Adipocyte (in vitro differentiated cells): ENCODE measurements around the gene FUT4.

ENCODE experiments used
- DNase-seq: peaks from one replicate; pipeline ENCODE4 v3.0.0-alpha.2; 2015; ENCODE audit warnings: low read depth
- H3K27me3 ChIP-seq: replicated peaks from 2 replicates; pipeline ENCODE4 v1.7.0; 2013; ENCODE audit warnings: mild to moderate bottlenecking, low read length, moderate library complexity; ENCODE audit not compliant: control insufficient read depth, insufficient read depth
- H3K36me3 ChIP-seq: 2 replicates; pipeline ENCODE4 v1.7.0; 2013; ENCODE audit warnings: low read length, mild to moderate bottlenecking, moderate library complexity; ENCODE audit not compliant: control insufficient read depth, insufficient read depth, severe bottlenecking
- H3K4me1 ChIP-seq: 2 replicates; pipeline ENCODE4 v1.7.0; 2013; ENCODE audit warnings: mild to moderate bottlenecking, low read length, moderate library complexity; ENCODE audit not compliant: control insufficient read depth, insufficient read depth
- H3K4me3 ChIP-seq: 2 replicates; pipeline ENCODE4 v1.7.0; 2013; ENCODE audit warnings: mild to moderate bottlenecking, low read length, moderate library complexity
- H3K9ac ChIP-seq: 2 replicates; pipeline ENCODE4 v1.7.0; 2013; ENCODE audit warnings: mild to moderate bottlenecking, low read length, moderate library complexity
- H3K9me3 ChIP-seq: 2 replicates; pipeline ENCODE4 v1.7.0; 2013; ENCODE audit warnings: mild to moderate bottlenecking, low read length, moderate library complexity; ENCODE audit not compliant: control insufficient read depth

FUT4 gene

DNA sequence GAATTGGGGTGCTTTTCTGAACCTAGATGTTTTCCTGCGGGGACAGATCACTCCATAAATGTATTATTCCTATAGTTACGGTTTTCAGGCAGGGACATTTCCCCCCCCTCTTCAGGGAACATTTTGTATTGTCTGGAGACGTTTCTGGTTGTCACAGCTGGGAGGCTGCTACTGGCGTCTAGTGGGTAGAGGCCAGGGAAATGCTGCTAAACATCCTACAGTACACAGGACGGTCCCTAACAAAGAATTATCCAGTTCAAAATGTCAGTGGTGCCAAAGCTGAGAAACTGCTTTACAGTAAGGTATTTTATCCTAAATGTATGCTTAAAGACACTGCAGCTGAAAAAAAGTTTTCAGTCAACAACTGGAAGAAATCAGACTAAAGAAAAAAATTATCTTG is 42.8 kb downstream of the FUT4 start:
- Histone ChIP-seq H3K36me3 (peaks cover 9% of the 10 kb centered on the region), H3K27me3 (no peaks in the 10 kb centered on the region), H3K9ac (no peak overlapping the region), H3K4me1 (peaks cover 11% of the 10 kb centered on the region), H3K9me3 (no peaks in the 10 kb centered on the region), H3K4me3 (no peak overlapping the region)
- DNase-seq, result no peak

DNA sequence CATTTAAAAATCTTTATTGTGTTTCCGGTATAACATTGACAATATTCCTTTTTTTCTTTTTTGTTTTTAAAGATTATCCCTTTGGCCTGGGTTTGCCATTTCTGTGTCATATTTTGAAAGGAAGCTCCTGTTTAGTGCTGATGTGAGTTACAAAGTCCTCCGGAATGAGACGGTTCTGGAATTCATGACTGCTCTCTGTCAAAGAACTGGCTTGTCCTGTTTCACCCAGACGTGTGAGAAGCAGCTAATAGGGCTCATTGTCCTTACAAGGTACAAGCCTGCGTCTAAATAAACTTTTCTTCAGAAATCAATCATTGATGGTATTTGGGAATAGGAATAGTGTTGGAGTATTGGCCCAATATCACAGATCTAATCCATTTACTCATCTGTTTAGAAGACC is 43.3 kb downstream of the FUT4 start:
- no peaks in the 10 kb centered on the region for H3K27me3 ChIP-seq
- H3K36me3 ChIP-seq, result peaks cover 9% of the 10 kb centered on the region
- no peaks in the 10 kb centered on the region for H3K9me3 ChIP-seq
- no peak overlapping the region for H3K4me3 ChIP-seq
- H3K9ac ChIP-seq, result no peak overlapping the region
- DNase-seq, result no peak
- H3K4me1 ChIP-seq, result peaks cover 11% of the 10 kb centered on the region

DNA sequence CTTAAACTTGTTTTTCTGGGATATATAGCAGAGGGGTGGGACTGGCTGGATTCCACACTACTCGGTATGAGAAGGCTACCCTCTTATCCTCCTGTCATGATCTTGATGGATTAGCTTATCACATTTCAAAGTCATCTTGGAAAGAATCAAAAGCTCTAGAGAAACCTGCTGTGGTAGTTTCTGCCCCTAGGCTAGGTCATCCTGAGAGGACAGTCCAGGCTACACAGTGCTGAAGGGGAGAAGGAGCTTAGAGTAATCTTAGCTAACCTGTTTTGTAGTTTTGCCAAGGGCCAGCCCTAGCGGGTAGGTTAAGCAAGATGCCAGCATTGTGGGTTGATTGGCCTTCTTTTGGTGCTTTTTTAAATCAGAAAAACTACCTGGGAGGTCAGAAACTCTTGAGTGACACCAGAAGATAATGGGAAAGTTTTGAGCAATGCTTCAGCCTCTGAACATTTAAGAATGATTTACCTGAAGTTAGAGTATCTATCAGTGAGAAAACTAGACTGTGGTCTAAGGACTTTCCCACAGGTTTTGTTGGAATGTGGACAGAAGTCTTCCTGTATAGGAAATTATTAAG is 44.7 kb downstream of the FUT4 start:
- Histone ChIP-seq H3K4me3 (no peak overlapping the region), H3K27me3 (no peaks in the 10 kb centered on the region), H3K36me3 (peaks cover 9% of the 10 kb centered on the region), H3K4me1 (peaks cover 11% of the 10 kb centered on the region), H3K9ac (no peak overlapping the region), H3K9me3 (no peaks in the 10 kb centered on the region)
- DNase-seq, result no peak

DNA sequence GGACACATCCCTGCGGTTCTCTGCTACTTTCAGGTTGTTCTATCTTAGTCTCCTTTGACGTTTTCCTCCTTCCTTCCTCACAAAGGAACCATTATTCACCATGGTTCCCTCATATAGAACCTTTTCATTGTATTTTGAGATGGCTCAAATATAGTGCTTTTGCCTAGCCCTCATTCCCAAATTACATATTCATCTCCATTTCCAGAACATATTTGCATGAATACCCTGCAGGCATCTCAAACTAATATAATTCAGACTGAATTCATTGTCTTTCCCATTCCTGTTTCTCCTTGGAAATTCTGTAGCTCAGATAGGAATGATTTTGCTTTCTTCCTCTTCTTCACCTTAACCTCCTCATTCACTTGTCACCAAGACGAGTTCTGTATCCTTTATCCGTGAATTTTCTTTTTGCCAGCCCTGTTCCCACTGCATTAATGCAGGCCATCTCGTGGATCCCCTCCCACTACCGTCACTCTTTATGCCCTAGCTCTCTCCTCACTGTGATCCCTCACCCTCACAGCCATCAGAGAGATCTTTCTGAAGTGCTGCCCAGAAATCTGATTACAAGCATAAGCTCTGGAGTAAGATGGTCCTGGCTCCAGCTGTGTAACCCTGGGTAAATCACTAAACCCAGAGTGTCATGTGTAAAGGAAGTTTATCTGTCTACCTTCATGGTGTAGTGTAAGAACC is 46.8 kb downstream of the FUT4 start:
- DNase-seq, result no peak
- H3K4me3 ChIP-seq, result no peak overlapping the region
- H3K36me3 ChIP-seq, result peaks cover 13% of the 10 kb centered on the region
- no peak overlapping the region for H3K9ac ChIP-seq
- H3K4me1 ChIP-seq, result no peaks in the 10 kb centered on the region
- no peaks in the 10 kb centered on the region for H3K27me3 ChIP-seq
- no peaks in the 10 kb centered on the region for H3K9me3 ChIP-seq

DNA sequence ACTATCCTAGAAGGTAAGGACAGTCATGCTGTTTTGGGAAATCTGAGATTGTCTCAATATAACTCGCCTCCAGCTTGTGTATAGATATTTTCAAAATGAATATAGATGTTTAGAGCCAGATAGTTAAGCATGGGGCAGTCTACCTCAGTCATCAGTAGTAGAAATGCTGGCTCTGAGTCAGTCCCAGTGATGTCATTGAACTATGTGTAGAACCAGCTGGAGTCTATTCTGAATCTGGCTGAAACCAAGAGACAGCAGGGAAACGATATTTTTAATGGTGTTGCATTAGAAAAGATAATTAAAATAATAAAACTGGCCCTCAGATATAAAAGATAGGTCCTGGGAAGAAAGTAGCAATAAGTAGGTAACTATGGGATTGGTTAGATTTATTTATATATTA is 49.3 kb downstream of the FUT4 start:
- peaks cover 13% of the 10 kb centered on the region for H3K36me3 ChIP-seq
- no peaks in the 10 kb centered on the region for H3K9me3 ChIP-seq
- no peaks in the 10 kb centered on the region for H3K4me1 ChIP-seq
- no peak for DNase-seq
- no peak overlapping the region for H3K9ac ChIP-seq
- no peak overlapping the region for H3K4me3 ChIP-seq
- no peaks in the 10 kb centered on the region for H3K27me3 ChIP-seq

DNA sequence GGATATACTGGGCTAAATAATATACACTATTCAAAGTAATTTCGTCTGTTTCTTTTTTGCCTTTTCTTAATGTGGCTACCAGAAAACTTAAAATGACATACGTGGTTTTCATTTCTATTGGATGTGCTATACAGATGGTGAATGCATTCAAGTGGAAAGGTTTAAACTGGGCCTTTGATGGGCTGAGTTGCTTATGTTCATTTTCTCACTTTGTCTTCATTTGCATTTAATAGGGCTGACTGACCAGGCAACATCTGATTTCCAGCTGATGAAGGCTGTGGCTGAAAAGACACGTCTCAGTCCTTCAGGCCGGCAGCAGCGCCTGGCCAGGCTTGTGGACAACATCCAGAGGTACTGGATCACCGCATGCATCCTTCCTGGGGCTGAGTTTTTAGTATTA is 51.4 kb downstream of the FUT4 start:
- H3K27me3 ChIP-seq, result no peaks in the 10 kb centered on the region
- no peak overlapping the region for H3K9ac ChIP-seq
- DNase-seq, result no peak
- H3K4me3 ChIP-seq, result no peak overlapping the region
- H3K36me3 ChIP-seq, result peaks cover 8% of the 10 kb centered on the region
- no peaks in the 10 kb centered on the region for H3K9me3 ChIP-seq
- no peaks in the 10 kb centered on the region for H3K4me1 ChIP-seq

DNA sequence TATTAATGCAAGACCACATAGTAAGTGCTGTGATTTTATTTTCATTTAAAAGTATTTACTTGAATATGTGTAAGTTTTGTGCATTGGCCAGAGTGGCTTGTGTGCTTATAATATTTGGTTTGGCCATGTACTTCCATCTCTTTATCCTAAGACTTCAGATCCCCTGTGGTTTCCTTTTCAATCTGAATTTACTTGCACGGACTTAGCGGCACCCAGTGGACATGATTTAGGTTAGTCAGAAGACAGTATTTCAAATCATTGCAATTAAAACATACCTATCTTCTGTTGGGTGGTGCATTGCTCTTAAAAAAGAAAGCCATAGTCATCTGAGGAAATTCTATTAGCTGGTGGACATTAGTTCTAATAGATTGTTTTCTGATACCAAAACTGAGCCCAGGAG is 54.2 kb downstream of the FUT4 start:
- H3K27me3 ChIP-seq, result no peaks in the 10 kb centered on the region
- no peak overlapping the region for H3K4me3 ChIP-seq
- H3K36me3 ChIP-seq, result peaks cover 4% of the 10 kb centered on the region
- no peak overlapping the region for H3K9ac ChIP-seq
- H3K4me1 ChIP-seq, result peaks cover 6% of the 10 kb centered on the region
- H3K9me3 ChIP-seq, result no peaks in the 10 kb centered on the region
- DNase-seq, result peak; percentile 48
